ENCODE data around the gene ADAMTSL1. TPM values are rescaled to one million over a fixed set of nuclear protein-coding genes. Genes with fewer than 3 reads are reported as not detected.
A peak's percentile ranks its signal among the peaks of the same experiment; 100 is the strongest.

ADAMTSL1 gene
- total RNA-seq, 4 donors from 2014 or later: 13.3 to 39.7 (median 27.2) TPM

- in situ Hi-C loops (cut with MboI; ENCODE audit: low pct_ligation_motif_present in 1 of 4, low pct_unique_long_range_greater_than_20kb in 1 of 4, low sequenced_read_pairs in 3 of 4) (no loop called here), intact Hi-C loops (cut with DNase I; ENCODE audit: low total_unique reads) (no loop called here)
- Histone ChIP-seq H3K4me1 (no peaks in the 10 kb centered on the region), H3K4me3 (no peak overlapping the region), H3K36me3 (no peaks in the 10 kb centered on the region), H3K9me3 (no peaks in the 10 kb centered on the region), H3K27ac (no peak overlapping the region), H3K27me3 (no peaks in the 10 kb centered on the region)
- DNase-seq: no peak
- 84% methylated on average over 1 of the region's 1 CpG; no CpG with 5 or more reads in 1 of the 2 donors for WGBS, 2 donors (ENCODE audit: low coverage in 1 of 2)
- no peak for TF ChIP-seq POLR2AphosphoS5 (IDR thresholded peaks at IDR 0.05)
- TF ChIP-seq CTCF (IDR thresholded peaks at IDR 0.05): no peak
- no peak for TF ChIP-seq EP300 (IDR thresholded peaks at IDR 0.05; ENCODE audit: low read depth)
- no peak for TF ChIP-seq POLR2A (IDR thresholded peaks at IDR 0.05)
These were observed 267.4 kb downstream of the ADAMTSL1 start for GRCh38 chr9:18741359-18741758.

- TF ChIP-seq CTCF (IDR thresholded peaks at IDR 0.05) (no peak), POLR2A (IDR thresholded peaks at IDR 0.05) (no peak), EP300 (IDR thresholded peaks at IDR 0.05; ENCODE audit: low read depth) (no peak), POLR2AphosphoS5 (IDR thresholded peaks at IDR 0.05) (no peak)
- H3K27ac ChIP-seq: no peak overlapping the region
- no peaks in the 10 kb centered on the region for H3K9me3 ChIP-seq
- no peaks in the 10 kb centered on the region for H3K4me1 ChIP-seq
- DNase-seq: no peak
- H3K27me3 ChIP-seq: no peaks in the 10 kb centered on the region
- no peak overlapping the region for H3K4me3 ChIP-seq
- intact Hi-C loops (cut with DNase I; ENCODE audit: low total_unique reads): no loop called here
- WGBS, 2 donors (ENCODE audit: low coverage in 1 of 2): 95 to 100% methylated on average over 1 of the region's 1 CpG
- H3K36me3 ChIP-seq: no peaks in the 10 kb centered on the region
- in situ Hi-C loops (cut with MboI; ENCODE audit: low pct_ligation_motif_present in 1 of 4, low pct_unique_long_range_greater_than_20kb in 1 of 4, low sequenced_read_pairs in 3 of 4): no loop called here
These were observed 268.0 kb downstream of the ADAMTSL1 start for GRCh38 chr9:18741945-18742344.

GRCh38 chr9:18743421-18743820 is 269.5 kb downstream of the ADAMTSL1 start:
- H3K9me3 ChIP-seq: no peaks in the 10 kb centered on the region
- no peaks in the 10 kb centered on the region for H3K27me3 ChIP-seq
- 57 to 75% methylated on average over 6 of the region's 6 CpGs for WGBS, 2 donors (ENCODE audit: low coverage in 1 of 2)
- H3K4me1 ChIP-seq: peaks cover 0 to 3% (median 0%) of the 10 kb centered on the region in 4 donors
- intact Hi-C loops (cut with DNase I; ENCODE audit: low total_unique reads): no loop called here
- TF ChIP-seq EP300 (IDR thresholded peaks at IDR 0.05; ENCODE audit: low read depth) (no peak), POLR2AphosphoS5 (IDR thresholded peaks at IDR 0.05) (no peak), CTCF (IDR thresholded peaks at IDR 0.05) (no peak), POLR2A (IDR thresholded peaks at IDR 0.05) (no peak)
- H3K4me3 ChIP-seq: no peak overlapping the region
- H3K36me3 ChIP-seq: no peaks in the 10 kb centered on the region
- DNase-seq: no peak
- H3K27ac ChIP-seq: peak overlapping the region in 1 of 4 donors; percentile 9
- in situ Hi-C loops (cut with MboI; ENCODE audit: low pct_ligation_motif_present in 1 of 4, low pct_unique_long_range_greater_than_20kb in 1 of 4, low sequenced_read_pairs in 3 of 4): no loop called here

GRCh38 chr9:18743971-18744370 is 270.0 kb downstream of the ADAMTSL1 start:
- no peak for DNase-seq
- WGBS, 2 donors (ENCODE audit: low coverage in 1 of 2): 64 to 67% methylated on average over 2 of the region's 2 CpGs
- no peaks in the 10 kb centered on the region for H3K36me3 ChIP-seq
- no peaks in the 10 kb centered on the region for H3K9me3 ChIP-seq
- intact Hi-C loops (cut with DNase I; ENCODE audit: low total_unique reads): no loop called here
- no peaks in the 10 kb centered on the region for H3K27me3 ChIP-seq
- H3K4me1 ChIP-seq: peaks cover 0 to 3% (median 0%) of the 10 kb centered on the region in 4 donors
- in situ Hi-C loops (cut with MboI; ENCODE audit: low pct_ligation_motif_present in 1 of 4, low pct_unique_long_range_greater_than_20kb in 1 of 4, low sequenced_read_pairs in 3 of 4): no loop called here
- TF ChIP-seq CTCF (IDR thresholded peaks at IDR 0.05): no peak
- TF ChIP-seq POLR2AphosphoS5 (IDR thresholded peaks at IDR 0.05): no peak
- no peak for TF ChIP-seq POLR2A (IDR thresholded peaks at IDR 0.05)
- no peak for TF ChIP-seq EP300 (IDR thresholded peaks at IDR 0.05; ENCODE audit: low read depth)
- no peak overlapping the region for H3K4me3 ChIP-seq
- peak overlapping the region in 1 of 4 donors; percentile 9 for H3K27ac ChIP-seq

All from transverse colon (tissue), 4 donors.